Skeletal muscle tissue (tissue), 4 donors: ENCODE results near the gene HCFC2. TPM values are rescaled to one million over a fixed set of nuclear protein-coding genes. Genes with fewer than 3 reads are reported as not detected.
A peak's percentile ranks its signal among the peaks of the same experiment; 100 is the strongest.

Source experiments
- H3K27ac ChIP-seq: one replicate; pipeline ENCODE4 v1.7.0; 2013; ENCODE audit warnings: mild to moderate bottlenecking, low read depth, low read length, inconsistent platforms
- H3K27me3 ChIP-seq, 3 donors: one replicate each; pipeline ENCODE4 v1.7.0; 2013; ENCODE audit warnings: low read length in 3 of 3; ENCODE audit not compliant: control insufficient read depth in 3 of 3, insufficient read depth in 3 of 3
- H3K36me3 ChIP-seq, 3 donors: one replicate each; pipeline ENCODE4 v1.7.0; 2013; ENCODE audit warnings: low read length in 3 of 3; ENCODE audit not compliant: control insufficient read depth in 3 of 3, insufficient read depth in 3 of 3
- H3K4me1 ChIP-seq, 3 donors: one replicate each; pipeline ENCODE4 v1.7.0; 2013; ENCODE audit warnings: low read length in 3 of 3, mild to moderate bottlenecking in 3 of 3; ENCODE audit not compliant: control insufficient read depth in 3 of 3, insufficient read depth in 3 of 3
- H3K4me3 ChIP-seq, 3 donors: one replicate each; pipeline ENCODE4 v1.7.0; 2013; ENCODE audit warnings: low read length in 3 of 3
- H3K9ac ChIP-seq, 3 donors: one replicate each; pipeline ENCODE4 v1.7.0; 2013; ENCODE audit warnings: low read length in 3 of 3, mild to moderate bottlenecking in 3 of 3, moderate library complexity in 2 of 3, low read depth in 1 of 3
- H3K9me3 ChIP-seq, 3 donors: one replicate each; pipeline ENCODE4 v1.7.0; 2013; ENCODE audit warnings: low read length in 3 of 3; ENCODE audit not compliant: control insufficient read depth in 3 of 3
- total RNA-seq: library from RNA; depleted of rRNA; stranded (reverse); fragments of >200 nt; gene quantifications from one replicate; pipeline ENCODE4 v1.2.3, GENCODE V29; 2014
- donor health status: Osteomylitis.

Gene HCFC2
- total RNA-seq, 1 donor from 2014 or later: 32.9 TPM

DNA sequence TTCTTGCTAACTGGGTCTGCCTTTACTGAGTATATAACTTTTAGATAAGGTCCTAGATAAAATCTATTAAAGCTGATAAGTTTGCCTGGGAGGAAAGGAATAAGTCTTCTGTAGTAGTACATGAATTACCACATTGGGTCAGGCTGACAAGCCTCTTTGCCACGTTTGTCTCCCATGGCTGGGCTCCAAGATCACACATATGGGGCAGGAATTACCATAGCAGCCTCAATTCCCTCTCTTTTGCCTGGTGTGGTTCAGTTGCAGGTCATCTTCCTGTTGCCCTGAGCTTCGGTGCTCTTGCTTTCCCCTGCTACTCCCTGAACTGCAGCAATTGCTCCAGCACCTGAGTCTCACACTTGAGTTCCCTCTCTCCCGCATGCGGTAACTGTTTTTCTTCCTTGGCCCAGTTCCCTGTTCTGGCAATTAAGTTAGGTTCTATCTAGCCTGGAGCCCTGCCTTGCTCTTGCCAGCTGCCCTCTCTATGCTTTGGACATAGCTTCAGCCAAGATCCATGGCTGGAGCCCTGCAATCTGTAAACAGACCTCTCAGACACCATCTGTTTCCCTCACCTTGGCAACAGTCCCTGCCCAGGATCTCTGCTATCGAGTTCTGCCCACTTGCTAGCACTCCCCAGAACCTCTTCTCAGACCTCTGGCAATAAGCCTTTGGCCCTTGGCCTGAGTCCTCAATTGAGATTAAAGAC lies 8.5 kb upstream of the HCFC2 start:
- Histone ChIP-seq H3K4me1 (peaks cover 6 to 10% (median 10%) of the 10 kb centered on the region in 3 donors), H3K27me3 (no peaks in the 10 kb centered on the region), H3K9me3 (no peaks in the 10 kb centered on the region), H3K36me3 (no peaks in the 10 kb centered on the region), H3K27ac (no peak overlapping the region), H3K9ac (peak overlapping the region in 1 of 3 donors; percentile 34), H3K4me3 (peak overlapping the region in 1 of 3 donors; percentile 9)

DNA sequence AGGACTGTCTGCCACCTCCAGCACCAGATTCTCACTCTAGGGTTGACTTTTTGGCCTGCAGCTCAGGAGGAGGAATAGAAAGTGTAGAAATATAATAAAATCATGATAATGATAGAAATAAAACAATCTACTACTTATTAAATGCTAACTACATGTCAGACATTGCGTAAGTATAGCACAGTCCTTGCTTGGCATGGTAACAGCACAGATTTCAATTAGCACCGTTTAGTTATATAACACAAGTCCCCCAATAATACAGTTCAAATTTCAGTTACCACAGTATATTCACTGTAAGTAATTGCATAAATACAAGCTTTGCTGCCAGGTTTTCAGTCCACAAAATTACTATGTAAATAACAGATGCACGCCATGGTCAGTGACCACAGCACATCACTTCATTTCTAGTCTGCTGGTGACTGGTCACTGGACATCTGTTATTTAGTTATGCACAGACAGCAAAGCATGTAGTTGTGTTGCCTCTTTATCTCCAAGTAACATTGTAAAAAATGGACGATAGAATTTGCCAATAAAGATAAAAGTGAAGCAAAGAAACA lies 7.8 kb upstream of the HCFC2 start:
- Histone ChIP-seq H3K27ac (no peak overlapping the region), H3K4me1 (peaks cover 6 to 10% (median 10%) of the 10 kb centered on the region in 3 donors), H3K9me3 (no peaks in the 10 kb centered on the region), H3K27me3 (no peaks in the 10 kb centered on the region), H3K36me3 (no peaks in the 10 kb centered on the region), H3K4me3 (no peak overlapping the region), H3K9ac (peak overlapping the region in 1 of 3 donors; percentile 34)

DNA sequence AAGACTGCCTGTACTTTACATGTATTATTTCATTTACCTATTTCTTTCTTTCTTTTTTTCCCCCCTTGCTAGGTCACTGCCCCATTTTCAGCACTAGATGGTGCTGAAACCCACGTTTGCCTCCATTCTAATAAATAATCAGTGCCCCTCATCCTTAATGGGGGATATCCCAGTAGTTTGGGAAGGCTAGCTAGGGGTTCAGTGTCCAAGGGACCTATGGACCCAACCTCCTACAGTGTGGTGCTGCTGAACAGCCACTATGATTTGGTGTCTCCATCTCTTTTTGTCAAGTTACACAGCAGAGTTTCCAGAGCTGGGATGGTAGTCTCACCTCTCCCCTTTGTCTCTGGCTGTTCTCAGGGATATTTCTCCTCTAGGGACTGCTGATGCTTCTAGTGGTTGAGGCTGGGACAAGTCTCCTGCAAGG lies 6.5 kb upstream of the HCFC2 start:
- no peaks in the 10 kb centered on the region for H3K36me3 ChIP-seq
- H3K9ac ChIP-seq: no peak overlapping the region
- no peaks in the 10 kb centered on the region for H3K27me3 ChIP-seq
- no peaks in the 10 kb centered on the region for H3K9me3 ChIP-seq
- peaks cover 6 to 10% (median 10%) of the 10 kb centered on the region in 3 donors for H3K4me1 ChIP-seq
- H3K4me3 ChIP-seq: no peak overlapping the region
- no peak overlapping the region for H3K27ac ChIP-seq

DNA sequence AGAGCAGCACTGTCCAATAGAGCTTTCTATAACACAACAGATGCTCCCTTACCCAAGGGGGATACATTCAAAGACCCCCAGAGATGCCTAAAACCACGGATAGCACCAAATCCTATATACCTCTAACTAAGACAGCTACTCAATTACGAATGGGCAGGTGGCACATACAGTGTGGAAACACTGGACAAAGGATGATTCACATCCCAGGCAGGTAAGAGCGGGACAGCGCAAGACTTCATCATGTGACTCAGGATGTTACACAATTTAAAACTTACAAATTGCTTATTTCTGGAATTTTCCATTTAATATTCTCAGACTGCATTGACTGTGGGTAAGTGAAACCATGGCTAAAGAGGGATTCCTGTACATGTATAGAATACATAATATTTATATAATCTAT lies 5.5 kb upstream of the HCFC2 start:
- Histone ChIP-seq H3K4me1 (peaks cover 10 to 14% (median 11%) of the 10 kb centered on the region in 3 donors), H3K27me3 (no peaks in the 10 kb centered on the region), H3K27ac (no peak overlapping the region), H3K4me3 (no peak overlapping the region), H3K9me3 (no peaks in the 10 kb centered on the region), H3K36me3 (no peaks in the 10 kb centered on the region), H3K9ac (no peak overlapping the region)

DNA sequence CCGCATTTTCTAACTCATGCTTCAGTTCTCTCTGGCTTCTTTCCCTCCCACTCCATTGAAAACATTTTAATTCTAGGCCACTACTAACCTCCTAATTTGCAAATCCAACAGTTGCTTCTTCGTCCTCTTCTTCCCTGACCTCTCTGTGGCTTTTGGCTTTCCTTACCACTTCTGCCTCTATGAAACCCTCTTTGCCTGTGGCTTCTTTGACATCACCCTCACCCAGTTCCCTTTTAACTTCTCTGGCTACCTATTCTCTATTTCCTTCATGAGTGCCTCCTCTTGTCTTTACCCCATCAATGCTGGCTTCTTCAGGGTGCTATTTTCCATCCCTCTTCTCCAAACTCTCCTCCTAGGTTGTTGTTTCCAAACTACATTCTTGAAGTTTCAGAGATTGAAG lies 4.4 kb upstream of the HCFC2 start:
- no peaks in the 10 kb centered on the region for H3K27me3 ChIP-seq
- peaks cover 11 to 18% (median 15%) of the 10 kb centered on the region in 3 donors for H3K4me1 ChIP-seq
- H3K9me3 ChIP-seq: no peaks in the 10 kb centered on the region

DNA sequence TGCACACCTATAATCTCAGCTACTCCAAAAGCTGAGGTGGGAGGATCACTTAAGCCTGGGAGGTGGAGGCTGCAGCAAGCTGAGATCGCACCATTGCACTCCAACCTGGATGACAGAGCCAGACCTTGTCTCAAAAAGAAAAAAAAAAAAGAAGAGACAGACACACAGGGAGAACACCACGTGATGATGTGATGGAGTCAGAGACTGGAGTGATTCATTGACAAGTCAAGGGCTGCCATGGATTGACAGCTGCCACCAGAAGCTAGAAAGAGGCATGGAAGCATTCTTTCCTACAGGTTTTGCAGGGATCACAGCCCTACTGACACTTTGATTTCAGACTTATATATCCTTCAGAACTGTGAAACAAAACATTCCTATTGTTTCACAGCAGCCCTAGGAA lies 3.5 kb upstream of the HCFC2 start:
- no peak overlapping the region for H3K4me3 ChIP-seq
- no peaks in the 10 kb centered on the region for H3K36me3 ChIP-seq
- no peaks in the 10 kb centered on the region for H3K9me3 ChIP-seq
- H3K27ac ChIP-seq: no peak overlapping the region
- H3K9ac ChIP-seq: no peak overlapping the region
- no peaks in the 10 kb centered on the region for H3K27me3 ChIP-seq
- peaks cover 16 to 21% (median 20%) of the 10 kb centered on the region in 3 donors for H3K4me1 ChIP-seq

More for the DNA sequence above, 4.4 kb upstream of the HCFC2 start:
- no peak overlapping the region for H3K4me3 ChIP-seq
- no peak overlapping the region for H3K27ac ChIP-seq
- no peak overlapping the region for H3K9ac ChIP-seq
- H3K36me3 ChIP-seq: no peaks in the 10 kb centered on the region

DNA sequence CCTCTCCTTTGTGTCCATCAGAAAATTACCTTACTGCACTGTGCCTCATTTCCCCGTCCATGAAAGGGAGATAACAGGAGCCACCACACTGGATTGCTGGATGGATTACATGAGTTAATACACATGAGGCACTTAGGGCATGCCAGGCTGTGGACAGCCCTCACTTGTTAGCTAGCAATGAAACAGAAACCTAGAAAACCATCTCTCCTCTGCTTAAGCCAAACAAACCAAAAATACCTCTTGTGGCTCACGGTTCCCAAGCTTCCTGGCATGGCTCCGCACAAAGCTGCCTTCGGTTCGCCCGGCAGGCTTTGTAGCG lies 660 bp upstream of the HCFC2 start:
- peak overlapping the region; percentile 89 to 95 (median 91) for H3K9ac ChIP-seq
- peaks cover 0 to 16% (median 3%) of the 10 kb centered on the region in 3 donors for H3K36me3 ChIP-seq
- no peaks in the 10 kb centered on the region for H3K9me3 ChIP-seq
- H3K4me1 ChIP-seq: peaks cover 16 to 22% (median 19%) of the 10 kb centered on the region in 3 donors
- peak overlapping the region; percentile 90 to 97 (median 96) for H3K4me3 ChIP-seq
- no peaks in the 10 kb centered on the region for H3K27me3 ChIP-seq
- peak overlapping the region; percentile 94 for H3K27ac ChIP-seq

DNA sequence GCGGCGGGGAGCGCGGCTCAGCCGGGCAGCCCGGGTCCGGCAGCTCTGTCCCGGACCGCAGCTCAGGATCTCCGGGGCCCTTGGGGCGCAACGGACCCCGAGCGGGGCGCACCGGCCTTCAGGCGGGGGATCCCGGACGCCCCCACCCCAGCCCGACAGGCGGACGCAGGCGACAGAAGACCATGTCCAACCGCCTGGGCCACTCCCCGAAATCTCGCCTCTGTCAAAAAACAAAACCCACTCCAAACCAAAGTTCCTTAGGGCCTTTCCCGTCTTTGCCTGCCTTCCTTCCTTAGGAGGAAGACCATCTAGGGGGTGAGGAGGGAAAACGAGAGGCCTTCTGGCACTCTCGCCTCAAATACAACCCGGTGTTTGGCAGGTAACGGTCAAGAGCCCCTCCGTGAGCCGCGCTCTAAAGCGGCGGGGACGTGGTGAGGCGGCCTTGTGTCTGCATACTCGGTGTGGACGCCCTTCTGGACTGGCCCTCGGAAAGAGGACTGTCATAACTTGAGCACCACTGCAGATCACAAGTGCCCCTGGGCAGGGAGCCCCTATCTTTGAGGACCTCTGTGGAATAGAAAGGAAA lies 604 bp downstream of the HCFC2 start:
- H3K9me3 ChIP-seq: no peaks in the 10 kb centered on the region
- peak overlapping the region; percentile 89 to 95 (median 91) for H3K9ac ChIP-seq
- H3K27ac ChIP-seq: peak overlapping the region; percentile 94
- H3K4me3 ChIP-seq: peak overlapping the region; percentile 90 to 97 (median 96)
- no peaks in the 10 kb centered on the region for H3K27me3 ChIP-seq
- H3K4me1 ChIP-seq: peaks cover 16 to 22% (median 19%) of the 10 kb centered on the region in 3 donors
- H3K36me3 ChIP-seq: peaks cover 0 to 22% (median 4%) of the 10 kb centered on the region in 3 donors

DNA sequence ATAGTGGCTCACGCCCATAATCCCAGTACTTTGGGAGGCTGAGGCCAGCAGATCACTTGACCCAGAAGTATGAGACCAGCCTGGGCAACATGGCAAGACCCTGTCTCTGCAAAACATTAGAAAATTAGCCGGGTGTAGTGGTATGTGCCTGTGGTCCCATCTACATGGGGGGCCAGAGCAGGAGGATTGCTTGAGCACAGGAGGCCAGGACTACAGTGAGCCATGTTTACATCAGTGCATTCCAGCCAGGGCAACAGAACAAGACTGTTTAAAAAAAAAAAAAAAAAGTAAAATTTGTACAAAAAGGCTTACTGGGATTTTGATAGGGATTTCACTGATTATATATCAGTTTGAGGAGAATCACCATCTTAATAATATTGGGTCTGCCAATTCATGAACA lies 7.8 kb downstream of the HCFC2 start:
- Histone ChIP-seq H3K9ac (no peak overlapping the region), H3K36me3 (peaks cover 0 to 22% (median 15%) of the 10 kb centered on the region in 3 donors), H3K4me3 (no peak overlapping the region)

DNA sequence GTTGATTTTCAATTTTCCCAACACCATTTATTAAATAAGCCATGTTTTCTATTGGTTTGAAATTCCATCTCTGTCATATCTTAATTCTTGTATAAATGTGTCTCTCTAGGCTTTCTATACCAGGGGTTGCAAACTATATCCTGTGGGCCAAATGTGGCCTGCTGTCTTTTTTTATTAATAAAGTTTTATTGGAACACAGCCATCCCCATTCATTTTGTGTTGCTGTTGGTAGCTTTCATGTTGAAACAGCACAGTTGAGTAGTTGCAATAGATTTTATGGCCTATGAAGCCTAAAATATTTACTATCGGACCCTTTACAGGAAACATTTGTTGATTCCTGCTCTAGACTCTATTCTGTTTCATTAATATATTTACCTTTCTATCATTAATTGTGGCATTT lies 9.4 kb downstream of the HCFC2 start:
- no peak overlapping the region for H3K9ac ChIP-seq
- H3K36me3 ChIP-seq: peaks cover 0 to 16% (median 15%) of the 10 kb centered on the region in 3 donors
- no peak overlapping the region for H3K4me3 ChIP-seq
- H3K9me3 ChIP-seq: no peaks in the 10 kb centered on the region
- no peaks in the 10 kb centered on the region for H3K4me1 ChIP-seq
- H3K27me3 ChIP-seq: no peaks in the 10 kb centered on the region
- no peak overlapping the region for H3K27ac ChIP-seq

More for the DNA sequence above, 7.8 kb downstream of the HCFC2 start:
- no peak overlapping the region for H3K27ac ChIP-seq
- H3K4me1 ChIP-seq: no peaks in the 10 kb centered on the region
- no peaks in the 10 kb centered on the region for H3K9me3 ChIP-seq
- no peaks in the 10 kb centered on the region for H3K27me3 ChIP-seq
